ENCODE results near the gene UBE4B.

Gene UBE4B

GRCh38 chr1:10033359-10033845 lies 644 bp downstream of the UBE4B start:
- peak in 12 of 51 donors; percentile 14 to 66 (median 48) for DNase-seq

GRCh38 chr1:10042746-10043145 lies 10.0 kb downstream of the UBE4B start:
- no peak for DNase-seq

- DNase-seq, result peak in 1 of 51 donors; percentile 20
These were observed 13.0 kb downstream of the UBE4B start for GRCh38 chr1:10045480-10046355.

- peak in 10 of 51 donors; percentile 5 to 49 (median 24) for DNase-seq
These were observed 13.8 kb downstream of the UBE4B start for GRCh38 chr1:10046356-10047085.

GRCh38 chr1:10048601-10049000 lies 15.8 kb downstream of the UBE4B start:
- no peak for DNase-seq

- no peak for DNase-seq
These were observed 17.9 kb downstream of the UBE4B start for GRCh38 chr1:10050611-10051010.

GRCh38 chr1:10051656-10052055 lies 18.9 kb downstream of the UBE4B start:
- DNase-seq, result no peak

- DNase-seq, result no peak
These were observed 19.6 kb downstream of the UBE4B start for GRCh38 chr1:10052347-10052746.

GRCh38 chr1:10054465-10054864 lies 21.7 kb downstream of the UBE4B start:
- peak in 7 of 51 donors; percentile 8 to 64 (median 13) for DNase-seq

GRCh38 chr1:10056599-10056987 lies 23.8 kb downstream of the UBE4B start:
- no peak for DNase-seq

GRCh38 chr1:10057343-10057742 lies 24.6 kb downstream of the UBE4B start:
- DNase-seq, result peak in 13 of 51 donors; percentile 12 to 61 (median 23)

- no peak for DNase-seq
These were observed 25.0 kb downstream of the UBE4B start for GRCh38 chr1:10057796-10058195.

- DNase-seq, result no peak
These were observed 26.6 kb downstream of the UBE4B start for GRCh38 chr1:10059342-10059718.

GRCh38 chr1:10060311-10061100 lies 27.7 kb downstream of the UBE4B start:
- no peak for DNase-seq

GRCh38 chr1:10061276-10061675 lies 28.5 kb downstream of the UBE4B start:
- DNase-seq, result no peak

- no peak for DNase-seq
These were observed 31.1 kb downstream of the UBE4B start for GRCh38 chr1:10063878-10064277.

GRCh38 chr1:10064416-10065343 lies 31.9 kb downstream of the UBE4B start:
- no peak for DNase-seq

GRCh38 chr1:10065344-10065685 lies 32.6 kb downstream of the UBE4B start:
- DNase-seq, result peak in 19 of 51 donors; percentile 8 to 53 (median 24)

- no peak for DNase-seq
These were observed 33.0 kb downstream of the UBE4B start for GRCh38 chr1:10065760-10066159.

- no peak for DNase-seq
These were observed 36.0 kb downstream of the UBE4B start for GRCh38 chr1:10068605-10069294.

Measured in hypothalamus (tissue), 51 donors.